CD14-positive monocyte (primary cell): Measurements from ENCODE around the gene ZNF195. TPM values are rescaled to one million over a fixed set of nuclear protein-coding genes. Genes with fewer than 3 reads are reported as not detected.

Experiments
- polyA plus RNA-seq, 3 donors: library from polyadenylated mRNA; depleted of rRNA in 1 of 3; unstranded in 2 of 3; stranded (reverse) in 1 of 3; fragments of 300-500 nt in 2 of 3; fragments of >200 nt in 1 of 3; fragmentation: Illumina TruSeq in 2 of 3; gene quantifications; 1 replicate in 2 of 3; 2 replicates in 1 of 3; pipeline ENCODE4 v1.2.3, GENCODE V29; 2012 to 2021
- small RNA-seq: library from RNA; depleted of rRNA; stranded (forward); fragments of <200 nt; gene quantifications from one replicate; pipeline ENCODE3, GENCODE V24; 2012; ENCODE audit warnings: low read depth; ENCODE audit not compliant: insufficient read length

The ZNF195 gene
- polyA plus RNA-seq, 3 donors: 10.7 to 24.7 (median 13.5) TPM

Small RNAs within 50 kb of the gene (small RNA-seq; reads per million reads assigned to genes)
- gene AC123788.2: not detected

Other genes with a start within 250 kb of the ZNF195 start
- gene OSBPL5, start 213.8 kb downstream of the ZNF195 start, polyA plus RNA-seq: 10 to 100 TPM in 1 of 3 donors, 1 to 10 TPM in 2; 3.1 to 30.3 (median 6.8) TPM
- gene MRGPRG, start 160.3 kb downstream of the ZNF195 start, polyA plus RNA-seq: not detected
- not detected for gene MRGPRE, start 146.7 kb downstream of the ZNF195 start, polyA plus RNA-seq